Measurements from ENCODE around the gene LARP4.

DNA sequence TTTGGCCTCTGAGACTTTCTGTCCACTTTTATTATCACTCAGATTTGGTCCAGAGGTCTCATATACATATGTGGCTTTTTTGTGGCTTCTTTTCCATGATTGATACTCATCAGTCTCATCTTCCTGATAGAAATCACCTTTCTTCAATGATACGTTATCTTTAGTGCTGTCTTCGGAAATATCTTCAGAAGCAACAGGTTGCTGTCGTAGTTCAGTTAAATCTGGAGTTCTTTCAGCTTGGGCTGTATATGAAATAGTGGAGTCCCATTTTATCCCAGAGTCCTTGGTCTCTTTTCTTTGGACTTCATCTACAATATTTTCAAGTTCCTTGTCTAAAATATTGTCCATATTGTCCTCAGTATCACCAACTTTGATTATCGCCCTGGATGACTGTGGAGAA, 45.3 kb upstream of the LARP4 start:
- TF ChIP-seq TEAD4 (IDR thresholded peaks at IDR 0.05) (no peak), EGR1 (IDR thresholded peaks at IDR 0.05) (no peak), REST (IDR thresholded peaks at IDR 0.05; ENCODE audit: low read depth) (no peak), YY1 (IDR thresholded peaks at IDR 0.05; ENCODE audit: low read depth) (no peak), EP300 (IDR thresholded peaks at IDR 0.05; ENCODE audit: borderline replicate concordance) (no peak), TCF12 (IDR thresholded peaks at IDR 0.05; ENCODE audit: low read depth) (no peak), CEBPB (IDR thresholded peaks at IDR 0.05) (no peak), USF1 (IDR thresholded peaks at IDR 0.05) (no peak), CREB1 (IDR thresholded peaks at IDR 0.05; ENCODE audit: low read depth) (no peak), TAF1 (IDR thresholded peaks at IDR 0.05; ENCODE audit: low read depth) (no peak), RAD21 (IDR thresholded peaks at IDR 0.05; ENCODE audit: low read depth) (no peak), NFIC (IDR thresholded peaks at IDR 0.05) (no peak), ZBTB7A (IDR thresholded peaks at IDR 0.05; ENCODE audit: low read depth) (no peak)
- TF ChIP-seq, protein P1, sequence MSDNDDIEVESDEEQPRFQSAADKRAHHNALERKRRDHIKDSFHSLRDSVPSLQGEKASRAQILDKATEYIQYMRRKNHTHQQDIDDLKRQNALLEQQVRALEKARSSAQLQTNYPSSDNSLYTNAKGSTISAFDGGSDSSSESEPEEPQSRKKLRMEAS (IDR thresholded peaks at IDR 0.05) = no peak

Data from Ishikawa (cell line).